Measurements from ENCODE around the gene BANK1. TPM values are rescaled to one million over a fixed set of nuclear protein-coding genes. Genes with fewer than 3 reads are reported as not detected.

BANK1 gene
- 100 to 1,000 TPM; 473 to 679 (median 597) TPM for polyA plus RNA-seq (ENCODE audit: low read depth in 6 of 6)

GRCh38 chr4:101790521-101791181 lies at the start of gene BANK1:
Gene BANK1, plus strand, starts transcription at chr4:101790730. Its CDS starts 151 bp downstream, at chr4:101790881.
- DNase-seq (peak; percentile 94), ATAC-seq (ENCODE audit: low read depth in 2 of 2) (peak; percentile 97)
- Mint-ChIP-seq H3K36me3 (peaks cover 8 to 23% of the 10 kb centered on the region in 2 donors), H3K27ac (peak within 1 kb of the TSS; percentile 89 to 99 (median 98)), H3K27me3 (no peaks in the 10 kb centered on the region), H3K4me3 (peak within 1 kb of the TSS; percentile 87 to 99 (median 97)), H3K9me3 (peaks cover 3 to 16% (median 7%) of the 10 kb centered on the region in 7 donors), H3K4me1 (peaks cover 43 to 53% (median 46%) of the 10 kb centered on the region in 3 donors)

GRCh38 chr4:101753721-101754120 lies 36.8 kb upstream of the BANK1 start:
- no peaks in the 10 kb centered on the region for H3K27me3 Mint-ChIP-seq
- peak overlapping the region in 1 of 6 donors; percentile 85 for H3K27ac Mint-ChIP-seq
- peaks cover 0 to 5% of the 10 kb centered on the region in 2 donors for H3K36me3 Mint-ChIP-seq
- peaks cover 0 to 13% (median 6%) of the 10 kb centered on the region in 7 donors for H3K9me3 Mint-ChIP-seq
- H3K4me3 Mint-ChIP-seq: no peak overlapping the region
- DNase-seq (no peak), ATAC-seq (ENCODE audit: low read depth in 2 of 2) (no peak)
- peaks cover 4 to 16% (median 10%) of the 10 kb centered on the region in 3 donors for H3K4me1 Mint-ChIP-seq

- ATAC-seq (ENCODE audit: low read depth in 2 of 2) (no peak), DNase-seq (no peak)
- Mint-ChIP-seq H3K4me3 (no peak overlapping the region), H3K27me3 (no peaks in the 10 kb centered on the region), H3K4me1 (peaks cover 8 to 18% (median 17%) of the 10 kb centered on the region in 3 donors), H3K36me3 (peaks cover 0 to 5% of the 10 kb centered on the region in 2 donors), H3K27ac (no peak overlapping the region), H3K9me3 (peaks cover 0 to 13% (median 6%) of the 10 kb centered on the region in 7 donors)
Observed at GRCh38 chr4:101756181-101756580, 34.3 kb upstream of the BANK1 start.

GRCh38 chr4:101761405-101761804 lies 29.1 kb upstream of the BANK1 start:
- no peak for DNase-seq
- Mint-ChIP-seq H3K4me1 (peaks cover 17 to 24% (median 21%) of the 10 kb centered on the region in 3 donors), H3K36me3 (peaks cover 1 to 5% of the 10 kb centered on the region in 2 donors), H3K9me3 (peaks cover under 1 to 6% (median 5%) of the 10 kb centered on the region in 7 donors), H3K27ac (peak overlapping the region in 2 of 6 donors; percentile 50 to 68), H3K27me3 (no peaks in the 10 kb centered on the region), H3K4me3 (peak overlapping the region in 4 of 8 donors; percentile 20 to 68 (median 60))
- no peak for ATAC-seq (ENCODE audit: low read depth in 2 of 2)

- no peak for DNase-seq
- Mint-ChIP-seq H3K36me3 (peaks cover 3 to 5% of the 10 kb centered on the region in 2 donors), H3K4me1 (peaks cover 14 to 18% (median 16%) of the 10 kb centered on the region in 3 donors), H3K9me3 (peaks cover 7 to 10% (median 9%) of the 10 kb centered on the region in 7 donors), H3K4me3 (peak overlapping the region in 4 of 8 donors; percentile 20 to 68 (median 39)), H3K27ac (peak overlapping the region in 2 of 6 donors; percentile 17 to 40), H3K27me3 (no peaks in the 10 kb centered on the region)
- ATAC-seq (ENCODE audit: low read depth in 2 of 2): no peak
Observed at GRCh38 chr4:101762025-101762424, 28.5 kb upstream of the BANK1 start.

GRCh38 chr4:101762534-101762933 lies 28.0 kb upstream of the BANK1 start:
- Mint-ChIP-seq H3K9me3 (peaks cover 8 to 15% (median 12%) of the 10 kb centered on the region in 7 donors), H3K4me3 (no peak overlapping the region), H3K27ac (no peak overlapping the region), H3K27me3 (no peaks in the 10 kb centered on the region), H3K36me3 (peaks cover 0 to 5% of the 10 kb centered on the region in 2 donors), H3K4me1 (peaks cover 14 to 16% (median 14%) of the 10 kb centered on the region in 3 donors)
- ATAC-seq (ENCODE audit: low read depth in 2 of 2): no peak
- no peak for DNase-seq

- Mint-ChIP-seq H3K36me3 (peaks cover 5 to 6% of the 10 kb centered on the region in 2 donors), H3K4me3 (no peak overlapping the region), H3K4me1 (peaks cover 14 to 16% (median 14%) of the 10 kb centered on the region in 3 donors), H3K27ac (no peak overlapping the region), H3K27me3 (no peaks in the 10 kb centered on the region), H3K9me3 (peaks cover 8 to 22% (median 19%) of the 10 kb centered on the region in 7 donors)
- no peak for ATAC-seq (ENCODE audit: low read depth in 2 of 2)
- no peak for DNase-seq
Observed at GRCh38 chr4:101763576-101763975, 27.0 kb upstream of the BANK1 start.

- Mint-ChIP-seq H3K27ac (peak overlapping the region in 1 of 6 donors; percentile 36), H3K4me3 (no peak overlapping the region), H3K4me1 (peaks cover 7 to 36% (median 18%) of the 10 kb centered on the region in 3 donors), H3K36me3 (peaks cover 8 to 22% of the 10 kb centered on the region in 2 donors), H3K27me3 (no peaks in the 10 kb centered on the region), H3K9me3 (peaks cover 0 to 34% (median 30%) of the 10 kb centered on the region in 7 donors)
- no peak for DNase-seq
- ATAC-seq (ENCODE audit: low read depth in 2 of 2): no peak
Observed at GRCh38 chr4:101774807-101775206, 15.7 kb upstream of the BANK1 start.

GRCh38 chr4:101777431-101777830 lies 13.1 kb upstream of the BANK1 start:
- H3K36me3 Mint-ChIP-seq: no peaks in the 10 kb centered on the region
- H3K4me1 Mint-ChIP-seq: peaks cover 6 to 36% (median 21%) of the 10 kb centered on the region in 3 donors
- H3K9me3 Mint-ChIP-seq: peaks cover 0 to 12% (median 4%) of the 10 kb centered on the region in 7 donors
- no peaks in the 10 kb centered on the region for H3K27me3 Mint-ChIP-seq
- H3K4me3 Mint-ChIP-seq: no peak overlapping the region
- ATAC-seq (ENCODE audit: low read depth in 2 of 2) (peak; percentile 54 to 55), DNase-seq (no peak)
- H3K27ac Mint-ChIP-seq: peak overlapping the region in 2 of 6 donors; percentile 4 to 20

- peaks cover 0 to 3% (median 0%) of the 10 kb centered on the region in 7 donors for H3K9me3 Mint-ChIP-seq
- no peak overlapping the region for H3K4me3 Mint-ChIP-seq
- H3K4me1 Mint-ChIP-seq: peaks cover 16 to 47% (median 23%) of the 10 kb centered on the region in 3 donors
- no peak for DNase-seq
- ATAC-seq (ENCODE audit: low read depth in 2 of 2): no peak
- no peaks in the 10 kb centered on the region for H3K27me3 Mint-ChIP-seq
- H3K27ac Mint-ChIP-seq: no peak overlapping the region
- no peaks in the 10 kb centered on the region for H3K36me3 Mint-ChIP-seq
Observed at GRCh38 chr4:101780284-101780683, 10.2 kb upstream of the BANK1 start.

GRCh38 chr4:101782546-101782945 lies 8.0 kb upstream of the BANK1 start:
- Mint-ChIP-seq H3K36me3 (peaks cover 0 to 8% of the 10 kb centered on the region in 2 donors), H3K9me3 (peaks cover 5 to 16% (median 5%) of the 10 kb centered on the region in 7 donors), H3K4me3 (no peak overlapping the region), H3K27ac (no peak overlapping the region), H3K27me3 (no peaks in the 10 kb centered on the region), H3K4me1 (peaks cover 28 to 52% (median 29%) of the 10 kb centered on the region in 3 donors)
- no peak for DNase-seq
- no peak for ATAC-seq (ENCODE audit: low read depth in 2 of 2)

GRCh38 chr4:101784957-101785356 lies 5.6 kb upstream of the BANK1 start:
- peaks cover 5 to 16% (median 7%) of the 10 kb centered on the region in 7 donors for H3K9me3 Mint-ChIP-seq
- H3K27ac Mint-ChIP-seq: peak overlapping the region in 2 of 6 donors; percentile 26 to 78
- H3K4me1 Mint-ChIP-seq: peaks cover 34 to 51% (median 34%) of the 10 kb centered on the region in 3 donors
- DNase-seq (no peak), ATAC-seq (ENCODE audit: low read depth in 2 of 2) (no peak)
- H3K4me3 Mint-ChIP-seq: peak overlapping the region in 1 of 8 donors; percentile 22
- H3K27me3 Mint-ChIP-seq: no peaks in the 10 kb centered on the region
- H3K36me3 Mint-ChIP-seq: peaks cover 0 to 8% of the 10 kb centered on the region in 2 donors

- H3K4me1 Mint-ChIP-seq: peaks cover 38 to 56% (median 39%) of the 10 kb centered on the region in 3 donors
- ATAC-seq (ENCODE audit: low read depth in 2 of 2) (no peak), DNase-seq (no peak)
- H3K4me3 Mint-ChIP-seq: no peak overlapping the region
- H3K27ac Mint-ChIP-seq: peak overlapping the region in 3 of 6 donors; percentile 26 to 78 (median 37)
- H3K36me3 Mint-ChIP-seq: peaks cover 0 to 8% of the 10 kb centered on the region in 2 donors
- no peaks in the 10 kb centered on the region for H3K27me3 Mint-ChIP-seq
- peaks cover 5 to 16% (median 7%) of the 10 kb centered on the region in 7 donors for H3K9me3 Mint-ChIP-seq
Observed at GRCh38 chr4:101785486-101785885, 5.0 kb upstream of the BANK1 start.
